HepG2 (cell line): ENCODE data around the gene VRK3. TPM values are rescaled to one million over a fixed set of nuclear protein-coding genes. Genes with fewer than 3 reads are reported as not detected.

ENCODE experiments used
- CBX5 ChIP-seq: sonication (generic); formaldehyde crosslinking; IDR thresholded peaks from 2 replicates; pipeline ENCODE4 v1.4.0; 2020; ENCODE audit warnings: missing genetic modification reagents, borderline replicate concordance
- FOXK1 ChIP-seq: sonication (generic); formaldehyde crosslinking; IDR thresholded peaks from 2 replicates; pipeline ENCODE4 v1.4.0; 2020; ENCODE audit warnings: low read depth, missing genetic modification reagents, borderline replicate concordance
- NCOR1 ChIP-seq: fragments of 200-600 bp; sonication (generic); IDR thresholded peaks from 2 replicates; pipeline ENCODE4 v1.7.0; 2017; ENCODE audit warnings: antibody characterized with exemption, low read length, borderline replicate concordance
- REPIN1 ChIP-seq: sonication (generic); formaldehyde crosslinking; IDR thresholded peaks from 2 replicates; pipeline ENCODE4 v1.8.0; 2022; ENCODE audit warnings: missing genetic modification reagents, low read depth, mild to moderate bottlenecking, borderline replicate concordance
- SRSF1 ChIP-seq: fragments of 200-400 bp; formaldehyde crosslinking; optimal IDR thresholded peaks from 2 replicates; pipeline ENCODE3; 2017; ENCODE audit warnings: mild to moderate bottlenecking, low read depth, low read length, moderate library complexity
- TRIM24 ChIP-seq: sonication (generic); formaldehyde crosslinking; IDR thresholded peaks from 2 replicates; pipeline ENCODE4 v1.8.0; 2022; ENCODE audit warnings: mild to moderate bottlenecking, missing genetic modification reagents
- YEATS4 ChIP-seq: sonication (generic); formaldehyde crosslinking; IDR thresholded peaks from 2 replicates; pipeline ENCODE4 v1.4.0; 2020; ENCODE audit warnings: missing genetic modification reagents, borderline replicate concordance
- ZBTB38 ChIP-seq: sonication (generic); formaldehyde crosslinking; IDR thresholded peaks from 2 replicates; pipeline ENCODE4 v1.5.1; 2020; ENCODE audit warnings: mild to moderate bottlenecking, missing genetic modification reagents
- ZKSCAN5 ChIP-seq: sonication (generic); formaldehyde crosslinking; IDR thresholded peaks from 2 replicates; pipeline ENCODE4 v1.5.1; 2020; ENCODE audit warnings: mild to moderate bottlenecking, missing genetic modification reagents
- ZMYM2 ChIP-seq: sonication (generic); formaldehyde crosslinking; IDR thresholded peaks from 2 replicates; pipeline ENCODE4 v1.8.0; 2022; ENCODE audit warnings: mild to moderate bottlenecking, missing genetic modification reagents
- ZNF136 ChIP-seq: sonication (generic); formaldehyde crosslinking; IDR thresholded peaks from 2 replicates; pipeline ENCODE4 v1.8.1; 2022; ENCODE audit warnings: low read depth, mild to moderate bottlenecking, moderate library complexity, missing genetic modification reagents
- ZNF430 ChIP-seq: sonication (generic); formaldehyde crosslinking; IDR thresholded peaks from 2 replicates; pipeline ENCODE4 v1.9.0; 2021; ENCODE audit warnings: mild to moderate bottlenecking, missing genetic modification reagents
- ZNF720 ChIP-seq: sonication (generic); formaldehyde crosslinking; IDR thresholded peaks from 2 replicates; pipeline ENCODE4 v1.4.0; 2020; ENCODE audit warnings: missing genetic modification reagents
- ZNF773 ChIP-seq: sonication (generic); formaldehyde crosslinking; IDR thresholded peaks from 2 replicates; pipeline ENCODE4 v1.4.0; 2020; ENCODE audit warnings: missing genetic modification reagents, borderline replicate concordance
- ZNF788 ChIP-seq: sonication (generic); formaldehyde crosslinking; IDR thresholded peaks from 2 replicates; pipeline ENCODE4 v1.5.0; 2020; ENCODE audit warnings: mild to moderate bottlenecking, missing genetic modification reagents, borderline replicate concordance
- ZSCAN12 ChIP-seq: sonication (generic); formaldehyde crosslinking; IDR thresholded peaks from 2 replicates; pipeline ENCODE4 v1.9.0; 2021; ENCODE audit warnings: mild to moderate bottlenecking, missing genetic modification reagents
- polyA plus RNA-seq, 8 experiments: library from polyadenylated mRNA; depleted of rRNA in 3 of 8; stranded (reverse) in 7 of 8; unstranded in 1 of 8; fragments of >200 nt; fragmentation: Illumina TruSeq in 4 of 8; extraction: Trizol in 4 of 8; gene quantifications; 2 replicates each; pipeline versions ENCODE4 v1.2.1 to v1.2.3, GENCODE V29; 2011 to 2016; ENCODE audit warnings: low read depth in 4 of 8, missing spikeins in 1 of 8, mixed read lengths in 1 of 8; ENCODE audit not compliant: insufficient read depth in 1 of 8
- total RNA-seq, 5 experiments: library from RNA; depleted of rRNA; stranded (reverse); fragments of >200 nt; fragmentation: Illumina TruSeq; extraction: Trizol; gene quantifications; 2 replicates each; pipeline ENCODE4 v1.2.3, GENCODE V29; 2016; ENCODE audit warnings: low read depth in 1 of 5
- TF ChIP-seq, protein P1 (sequence below): IDR thresholded peaks from 2 replicates; pipeline ENCODE4 v1.4.0; 2020; ENCODE audit warnings: mild to moderate bottlenecking, missing genetic modification reagents
- TF ChIP-seq, protein P2 (sequence below): sonication (generic); formaldehyde crosslinking; conservative IDR thresholded peaks from 2 replicates; pipeline ENCODE4 v1.4.0; 2020; ENCODE audit warnings: missing genetic modification reagents
- TF ChIP-seq, protein P3 (sequence below): sonication (generic); formaldehyde crosslinking; IDR thresholded peaks from 2 replicates; pipeline ENCODE4 v1.9.0; 2022; ENCODE audit warnings: low read depth, missing genetic modification reagents
- TF ChIP-seq, protein P4 (sequence below), 2 experiments: sonication (generic) in 1 of 2; formaldehyde crosslinking in 1 of 2; IDR thresholded peaks; 2 replicates each; pipeline versions ENCODE4 v1.4.0 to v1.6.1; 2018 to 2020; ENCODE audit warnings: missing genetic modification reagents in 2 of 2, borderline replicate concordance in 1 of 2, low read depth in 1 of 2, mild to moderate bottlenecking in 1 of 2, missing biosample characterization in 1 of 2

Gene VRK3
- total and polyA plus RNA-seq, 2 of the 13 experiments (the other 11 are each of a cell fraction or from before 2014, with no cell fraction given): 23.8 to 28.3 TPM

DNA sequence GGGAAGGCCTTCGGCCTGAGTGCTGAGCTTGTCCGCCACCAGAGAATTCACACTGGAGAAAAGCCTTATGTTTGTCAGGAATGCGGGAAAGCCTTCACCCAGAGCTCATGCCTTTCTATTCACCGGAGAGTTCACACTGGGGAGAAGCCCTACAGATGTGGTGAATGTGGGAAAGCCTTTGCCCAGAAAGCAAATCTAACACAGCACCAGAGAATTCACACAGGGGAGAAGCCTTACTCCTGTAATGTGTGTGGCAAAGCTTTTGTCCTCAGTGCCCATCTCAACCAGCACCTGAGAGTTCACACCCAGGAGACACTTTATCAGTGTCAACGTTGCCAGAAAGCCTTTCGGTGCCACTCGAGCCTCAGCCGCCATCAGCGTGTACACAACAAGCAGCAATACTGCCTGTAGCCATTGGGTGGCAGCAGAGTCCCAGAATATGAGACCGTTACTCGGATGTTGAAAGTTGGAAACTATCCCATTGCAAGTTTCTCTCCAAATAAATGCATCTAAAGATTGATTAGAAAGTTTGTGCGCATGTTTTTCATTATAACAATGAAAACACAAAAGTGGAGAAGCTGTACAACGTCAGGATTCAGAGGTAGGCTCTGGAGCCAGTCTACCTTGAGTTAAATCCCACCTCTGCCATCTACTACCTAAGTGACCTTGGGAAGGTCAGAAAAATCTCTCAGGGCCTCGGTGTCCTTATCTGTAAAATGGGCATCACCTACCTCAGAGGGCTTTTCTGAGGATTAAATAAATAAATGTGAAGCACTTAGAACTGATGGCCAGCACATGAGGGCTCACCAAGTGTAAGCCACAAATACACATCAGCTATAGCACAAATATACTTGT is 21.7 kb upstream of the VRK3 start (continued):
- TF ChIP-seq, protein P1, sequence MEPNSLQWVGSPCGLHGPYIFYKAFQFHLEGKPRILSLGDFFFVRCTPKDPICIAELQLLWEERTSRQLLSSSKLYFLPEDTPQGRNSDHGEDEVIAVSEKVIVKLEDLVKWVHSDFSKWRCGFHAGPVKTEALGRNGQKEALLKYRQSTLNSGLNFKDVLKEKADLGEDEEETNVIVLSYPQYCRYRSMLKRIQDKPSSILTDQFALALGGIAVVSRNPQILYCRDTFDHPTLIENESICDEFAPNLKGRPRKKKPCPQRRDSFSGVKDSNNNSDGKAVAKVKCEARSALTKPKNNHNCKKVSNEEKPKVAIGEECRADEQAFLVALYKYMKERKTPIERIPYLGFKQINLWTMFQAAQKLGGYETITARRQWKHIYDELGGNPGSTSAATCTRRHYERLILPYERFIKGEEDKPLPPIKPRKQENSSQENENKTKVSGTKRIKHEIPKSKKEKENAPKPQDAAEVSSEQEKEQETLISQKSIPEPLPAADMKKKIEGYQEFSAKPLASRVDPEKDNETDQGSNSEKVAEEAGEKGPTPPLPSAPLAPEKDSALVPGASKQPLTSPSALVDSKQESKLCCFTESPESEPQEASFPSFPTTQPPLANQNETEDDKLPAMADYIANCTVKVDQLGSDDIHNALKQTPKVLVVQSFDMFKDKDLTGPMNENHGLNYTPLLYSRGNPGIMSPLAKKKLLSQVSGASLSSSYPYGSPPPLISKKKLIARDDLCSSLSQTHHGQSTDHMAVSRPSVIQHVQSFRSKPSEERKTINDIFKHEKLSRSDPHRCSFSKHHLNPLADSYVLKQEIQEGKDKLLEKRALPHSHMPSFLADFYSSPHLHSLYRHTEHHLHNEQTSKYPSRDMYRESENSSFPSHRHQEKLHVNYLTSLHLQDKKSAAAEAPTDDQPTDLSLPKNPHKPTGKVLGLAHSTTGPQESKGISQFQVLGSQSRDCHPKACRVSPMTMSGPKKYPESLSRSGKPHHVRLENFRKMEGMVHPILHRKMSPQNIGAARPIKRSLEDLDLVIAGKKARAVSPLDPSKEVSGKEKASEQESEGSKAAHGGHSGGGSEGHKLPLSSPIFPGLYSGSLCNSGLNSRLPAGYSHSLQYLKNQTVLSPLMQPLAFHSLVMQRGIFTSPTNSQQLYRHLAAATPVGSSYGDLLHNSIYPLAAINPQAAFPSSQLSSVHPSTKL: 0 out of 2 replicates have a peak, but pooled peaks have one; percentile 10
- TF ChIP-seq, protein P2, sequence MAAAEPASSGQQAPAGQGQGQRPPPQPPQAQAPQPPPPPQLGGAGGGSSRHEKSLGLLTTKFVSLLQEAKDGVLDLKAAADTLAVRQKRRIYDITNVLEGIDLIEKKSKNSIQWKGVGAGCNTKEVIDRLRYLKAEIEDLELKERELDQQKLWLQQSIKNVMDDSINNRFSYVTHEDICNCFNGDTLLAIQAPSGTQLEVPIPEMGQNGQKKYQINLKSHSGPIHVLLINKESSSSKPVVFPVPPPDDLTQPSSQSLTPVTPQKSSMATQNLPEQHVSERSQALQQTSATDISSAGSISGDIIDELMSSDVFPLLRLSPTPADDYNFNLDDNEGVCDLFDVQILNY (CRISPR knock-in tag): no peak
- no peak for TF ChIP-seq ZNF136
- TF ChIP-seq ZBTB38 (CRISPR knock-in tag): peak; percentile 20; the same call in 1 of the 2 replicates
- TF ChIP-seq, protein P3, sequence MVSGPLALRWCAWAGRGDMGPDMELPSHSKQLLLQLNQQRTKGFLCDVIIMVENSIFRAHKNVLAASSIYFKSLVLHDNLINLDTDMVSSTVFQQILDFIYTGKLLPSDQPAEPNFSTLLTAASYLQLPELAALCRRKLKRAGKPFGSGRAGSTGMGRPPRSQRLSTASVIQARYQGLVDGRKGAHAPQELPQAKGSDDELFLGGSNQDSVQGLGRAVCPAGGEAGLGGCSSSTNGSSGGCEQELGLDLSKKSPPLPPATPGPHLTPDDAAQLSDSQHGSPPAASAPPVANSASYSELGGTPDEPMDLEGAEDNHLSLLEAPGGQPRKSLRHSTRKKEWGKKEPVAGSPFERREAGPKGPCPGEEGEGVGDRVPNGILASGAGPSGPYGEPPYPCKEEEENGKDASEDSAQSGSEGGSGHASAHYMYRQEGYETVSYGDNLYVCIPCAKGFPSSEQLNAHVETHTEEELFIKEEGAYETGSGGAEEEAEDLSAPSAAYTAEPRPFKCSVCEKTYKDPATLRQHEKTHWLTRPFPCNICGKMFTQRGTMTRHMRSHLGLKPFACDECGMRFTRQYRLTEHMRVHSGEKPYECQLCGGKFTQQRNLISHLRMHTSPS (CRISPR knock-in tag): no peak
- no peak for TF ChIP-seq SRSF1
- TF ChIP-seq, protein P4, sequence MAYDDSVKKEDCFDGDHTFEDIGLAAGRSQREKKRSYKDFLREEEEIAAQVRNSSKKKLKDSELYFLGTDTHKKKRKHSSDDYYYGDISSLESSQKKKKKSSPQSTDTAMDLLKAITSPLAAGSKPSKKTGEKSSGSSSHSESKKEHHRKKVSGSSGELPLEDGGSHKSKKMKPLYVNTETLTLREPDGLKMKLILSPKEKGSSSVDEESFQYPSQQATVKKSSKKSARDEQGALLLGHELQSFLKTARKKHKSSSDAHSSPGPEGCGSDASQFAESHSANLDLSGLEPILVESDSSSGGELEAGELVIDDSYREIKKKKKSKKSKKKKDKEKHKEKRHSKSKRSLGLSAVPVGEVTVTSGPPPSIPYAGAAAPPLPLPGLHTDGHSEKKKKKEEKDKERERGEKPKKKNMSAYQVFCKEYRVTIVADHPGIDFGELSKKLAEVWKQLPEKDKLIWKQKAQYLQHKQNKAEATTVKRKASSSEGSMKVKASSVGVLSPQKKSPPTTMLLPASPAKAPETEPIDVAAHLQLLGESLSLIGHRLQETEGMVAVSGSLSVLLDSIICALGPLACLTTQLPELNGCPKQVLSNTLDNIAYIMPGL (CRISPR knock-in tag; IDR thresholded peaks at IDR 0.05; ENCODE audit: borderline replicate concordance in 1 of 2, low read depth in 1 of 2): peak in 1 of 2 experiments; percentile 73; a peak in 1 of 4 replicates
- TF ChIP-seq TRIM24 (CRISPR knock-in tag): no peak
- TF ChIP-seq ZKSCAN5 (CRISPR knock-in tag): no peak
- TF ChIP-seq NCOR1: no peak
- TF ChIP-seq ZMYM2 (CRISPR knock-in tag): no peak
- TF ChIP-seq ZNF773 (CRISPR knock-in tag): no peak
- no peak for TF ChIP-seq ZNF788
- no peak for TF ChIP-seq REPIN1
- TF ChIP-seq FOXK1 (CRISPR knock-in tag): peak; percentile 46; the same call in 1 of the 2 replicates
- TF ChIP-seq YEATS4 (CRISPR knock-in tag): no peak
- 0 out of 2 replicates have a peak, but pooled peaks have one; percentile 30 for TF ChIP-seq CBX5 (CRISPR knock-in tag)
- TF ChIP-seq ZSCAN12 (CRISPR knock-in tag): no peak
- TF ChIP-seq ZNF430 (CRISPR knock-in tag): no peak
- TF ChIP-seq ZNF720 (CRISPR knock-in tag): no peak
